Mononuclear cell (primary cell): ENCODE data around the gene CDH4. TPM values are rescaled to one million over a fixed set of nuclear protein-coding genes. Genes with fewer than 3 reads are reported as not detected.

Experiments used
- H3K27me3 ChIP-seq: 2 replicates; pipeline ENCODE4 v1.6.0; 2011; ENCODE audit warnings: low read length, control low read depth; ENCODE audit not compliant: insufficient read depth
- H3K4me1 ChIP-seq: 2 replicates; pipeline ENCODE4 v1.5.1; 2011; ENCODE audit warnings: mild to moderate bottlenecking, low read length, control low read depth; ENCODE audit not compliant: insufficient read depth
- H3K4me3 ChIP-seq: 2 replicates; pipeline ENCODE4 v1.5.1; 2011; ENCODE audit warnings: mild to moderate bottlenecking, low read length, moderate library complexity
- H3K9me3 ChIP-seq: 2 replicates; pipeline ENCODE4 v1.5.1; 2011; ENCODE audit warnings: low read depth, mild to moderate bottlenecking, control low read depth, low read length
- total RNA-seq: library from RNA; depleted of rRNA; stranded (reverse); fragments of >200 nt; gene quantifications from one replicate; pipeline ENCODE4 v1.2.3, GENCODE V29; 2012

CDH4 gene
- total RNA-seq, 1 donor, result under 0.01 TPM

DNA sequence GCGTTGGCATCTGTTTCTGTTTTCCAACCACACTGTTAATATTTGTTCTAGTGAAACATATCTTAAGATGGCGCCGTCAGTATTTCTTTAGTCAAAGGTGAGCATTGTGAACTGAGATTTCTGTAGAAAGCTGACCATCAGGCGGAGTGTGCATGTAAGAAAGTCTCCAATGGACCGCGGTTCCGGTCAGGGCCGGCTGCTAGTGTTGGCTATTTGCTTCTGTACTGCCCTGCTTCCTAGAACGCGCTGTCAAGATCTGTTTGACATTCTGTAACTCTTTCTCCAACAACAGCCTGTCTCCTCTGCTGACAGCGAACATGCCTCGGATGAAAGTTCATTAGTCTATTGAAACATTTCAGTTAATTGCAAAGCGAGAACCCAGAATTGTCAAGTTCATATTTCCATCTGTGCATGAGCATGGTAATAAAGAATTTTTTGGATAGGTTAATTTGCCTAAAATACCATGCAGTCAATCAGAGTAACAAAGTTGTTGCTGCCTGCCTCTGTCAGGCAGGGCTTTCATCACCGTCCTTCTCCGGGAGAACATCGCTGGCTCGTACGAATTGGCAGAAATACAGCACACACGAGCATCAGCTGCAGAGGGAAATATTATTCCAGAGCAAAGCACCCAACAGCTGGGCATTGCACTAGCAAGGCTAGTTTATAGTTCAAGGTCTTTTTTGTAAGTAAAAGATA, 369.1 kb downstream of the CDH4 start:
- H3K9me3 ChIP-seq, result no peaks in the 10 kb centered on the region
- H3K27me3 ChIP-seq, result no peaks in the 10 kb centered on the region
- H3K4me3 ChIP-seq, result no peak overlapping the region
- no peaks in the 10 kb centered on the region for H3K4me1 ChIP-seq

DNA sequence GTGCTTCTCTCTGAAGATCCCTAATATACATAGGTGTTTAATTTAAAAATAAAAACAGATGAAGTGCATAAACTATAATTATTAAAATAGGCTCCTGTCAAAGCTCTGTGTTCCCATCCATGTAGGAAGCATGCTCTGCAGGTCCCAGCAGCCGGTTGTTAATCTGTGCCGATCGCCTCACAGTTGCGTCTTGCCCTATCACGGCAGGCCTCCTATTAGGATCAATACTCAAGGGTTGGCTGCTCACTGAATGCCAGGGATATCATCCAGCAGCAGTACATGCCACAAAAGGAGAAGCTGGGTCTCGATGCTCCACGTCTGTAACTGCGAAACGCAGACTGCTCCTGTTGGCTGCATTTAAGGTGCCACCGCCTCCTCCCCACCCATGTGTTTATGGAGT, 369.8 kb downstream of the CDH4 start:
- Histone ChIP-seq H3K4me3 (no peak overlapping the region), H3K4me1 (no peaks in the 10 kb centered on the region), H3K9me3 (no peaks in the 10 kb centered on the region), H3K27me3 (no peaks in the 10 kb centered on the region)

DNA sequence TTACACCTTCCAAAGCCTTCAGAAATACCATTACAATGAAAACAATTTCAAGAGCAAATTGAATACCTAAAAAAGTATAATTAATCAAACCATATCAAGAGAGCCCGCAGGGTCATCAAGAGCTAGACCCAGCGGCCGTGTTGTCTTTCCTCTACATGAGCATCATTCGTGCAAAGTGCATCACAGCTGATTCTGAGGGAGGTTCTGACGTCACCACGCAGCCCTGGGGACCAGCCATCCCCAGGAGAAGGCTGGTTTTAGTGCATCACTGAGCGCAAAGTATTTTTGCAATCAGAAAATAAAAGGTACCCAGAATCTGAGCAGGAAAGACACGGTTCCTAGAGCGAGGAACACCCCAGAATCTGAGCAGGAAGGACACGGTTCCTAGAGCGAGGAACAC, 371.4 kb downstream of the CDH4 start:
- H3K4me1 ChIP-seq, result no peaks in the 10 kb centered on the region
- H3K27me3 ChIP-seq, result no peaks in the 10 kb centered on the region
- no peak overlapping the region for H3K4me3 ChIP-seq
- no peaks in the 10 kb centered on the region for H3K9me3 ChIP-seq

DNA sequence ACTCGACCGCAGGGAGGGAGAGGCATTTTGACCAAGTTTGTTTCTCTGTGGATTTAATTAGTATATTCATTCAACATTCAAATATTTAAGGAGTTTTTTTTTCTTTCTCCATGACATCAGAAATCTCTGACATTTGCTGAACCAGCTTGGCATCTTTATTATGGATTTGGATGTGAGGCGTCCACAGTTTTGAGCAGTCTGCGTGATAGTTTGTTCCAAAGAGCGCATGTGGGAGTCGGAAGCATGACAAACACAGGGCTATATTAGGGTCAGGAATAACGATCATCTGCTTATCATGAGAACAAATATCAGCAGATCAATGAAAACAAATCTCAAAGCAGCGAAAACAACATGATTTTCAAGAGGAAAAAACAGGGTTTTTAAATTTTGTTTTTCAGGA, 373.2 kb downstream of the CDH4 start:
- Histone ChIP-seq H3K4me3 (no peak overlapping the region), H3K27me3 (no peaks in the 10 kb centered on the region), H3K9me3 (no peaks in the 10 kb centered on the region), H3K4me1 (no peaks in the 10 kb centered on the region)

DNA sequence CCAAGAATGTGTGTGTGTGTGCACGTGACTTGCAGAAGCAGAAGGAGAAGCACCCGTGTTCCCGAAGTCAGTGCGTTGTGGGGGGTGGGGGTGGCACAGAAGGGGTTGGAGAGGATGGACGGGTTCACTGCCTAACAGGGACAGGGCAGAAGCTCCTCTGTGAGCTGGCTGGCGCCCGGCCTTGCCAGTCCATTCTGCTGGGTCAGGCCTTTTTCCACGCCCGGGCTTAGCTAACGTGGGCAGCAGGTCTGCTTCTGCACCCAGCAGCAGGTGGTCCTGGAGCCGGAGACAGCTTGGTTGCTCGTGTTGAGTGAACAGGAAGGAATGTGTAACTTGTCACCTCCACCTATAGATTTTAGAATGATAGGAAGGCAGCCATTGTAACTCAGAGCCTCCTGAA, 374.4 kb downstream of the CDH4 start:
- no peaks in the 10 kb centered on the region for H3K9me3 ChIP-seq
- no peaks in the 10 kb centered on the region for H3K27me3 ChIP-seq
- no peak overlapping the region for H3K4me3 ChIP-seq

DNA sequence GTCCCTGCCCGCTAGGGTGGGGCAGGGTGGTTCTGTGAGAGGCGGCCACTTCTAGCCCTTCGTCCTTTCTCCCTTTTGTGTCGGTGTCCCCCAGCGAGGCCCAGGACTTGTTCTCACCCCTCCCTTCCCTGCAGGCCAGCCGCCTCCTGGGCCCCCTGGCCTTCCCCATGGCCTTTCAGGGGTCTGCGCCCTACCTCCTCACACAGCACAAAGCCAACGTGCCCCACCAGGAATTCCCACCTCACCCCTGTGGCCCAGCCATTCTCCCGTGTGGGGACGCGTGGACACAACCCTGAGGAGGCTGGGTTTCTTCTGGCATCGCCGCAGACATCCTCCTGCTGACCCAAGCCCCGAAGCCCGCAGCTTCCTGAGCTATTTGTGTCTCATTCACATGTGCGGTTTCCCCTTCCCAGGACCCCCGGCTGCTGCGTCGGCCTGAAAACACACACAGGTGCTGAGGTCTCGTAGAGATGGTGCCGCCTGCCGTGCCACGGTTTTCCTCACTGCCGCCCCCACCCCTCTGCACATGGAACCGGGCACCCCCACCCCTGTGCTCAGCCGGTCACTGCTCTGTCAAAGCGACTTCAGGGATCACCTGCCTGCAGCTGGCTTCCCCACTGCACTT, 375.8 kb downstream of the CDH4 start:
- H3K9me3 ChIP-seq, result no peaks in the 10 kb centered on the region
- H3K4me3 ChIP-seq, result no peak overlapping the region
- no peaks in the 10 kb centered on the region for H3K27me3 ChIP-seq
- no peaks in the 10 kb centered on the region for H3K4me1 ChIP-seq

More for the DNA sequence above, 374.4 kb downstream of the CDH4 start:
- no peaks in the 10 kb centered on the region for H3K4me1 ChIP-seq

DNA sequence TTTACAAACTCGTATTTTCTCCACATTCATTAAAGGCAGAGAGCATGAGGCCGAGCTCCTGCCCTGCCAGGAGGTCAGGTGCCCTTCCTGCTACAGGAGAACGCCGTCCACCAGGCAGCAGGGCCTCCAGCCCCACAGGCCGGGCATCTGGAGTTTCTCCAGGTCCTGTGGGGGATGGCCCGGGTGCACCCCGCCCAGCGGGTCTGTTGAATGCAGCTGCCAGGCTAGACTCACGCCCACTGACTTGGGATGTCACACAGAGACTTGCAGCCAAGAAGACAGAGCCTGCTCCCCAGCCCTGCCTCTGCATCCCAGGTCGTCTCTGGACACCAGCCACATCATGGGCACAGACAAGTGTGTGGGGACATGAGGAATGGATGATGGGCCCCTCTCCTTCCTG, 376.4 kb downstream of the CDH4 start:
- no peak overlapping the region for H3K4me3 ChIP-seq
- H3K27me3 ChIP-seq, result no peaks in the 10 kb centered on the region
- no peaks in the 10 kb centered on the region for H3K9me3 ChIP-seq
- no peaks in the 10 kb centered on the region for H3K4me1 ChIP-seq

DNA sequence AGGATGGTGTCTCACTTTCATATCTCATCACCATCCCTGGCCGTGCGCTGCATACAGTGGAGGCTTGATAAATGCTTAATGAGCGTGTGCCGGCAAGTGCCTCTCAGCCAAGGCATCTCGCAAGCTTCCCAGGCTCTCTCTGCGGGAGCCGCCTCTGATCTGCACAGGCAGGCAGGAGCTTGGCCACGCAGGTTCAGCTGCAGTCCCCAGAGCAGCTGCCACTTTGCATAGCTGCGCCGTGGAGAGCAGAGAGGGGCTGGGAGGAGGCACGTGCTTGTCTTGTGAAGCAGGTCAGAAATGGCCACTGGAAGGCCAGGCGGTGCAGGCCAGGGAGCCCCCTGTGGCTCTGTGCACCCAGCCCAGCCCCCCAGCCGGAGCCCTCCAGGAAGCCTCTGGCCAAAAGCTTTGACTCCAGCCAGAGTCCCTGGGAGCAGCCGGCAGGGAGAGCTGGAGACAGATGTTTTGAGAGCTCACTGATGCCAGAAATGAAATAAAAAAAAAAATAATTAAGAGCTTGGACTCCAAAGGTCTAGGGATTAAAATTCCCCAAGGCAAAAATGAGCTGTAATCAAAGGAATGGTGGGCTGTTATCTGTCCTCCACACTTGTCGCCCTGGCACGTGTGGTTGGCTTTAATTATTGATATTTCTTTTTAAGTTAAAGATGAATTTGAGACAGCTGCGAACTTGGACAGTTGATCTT, 377.0 kb downstream of the CDH4 start:
- Histone ChIP-seq H3K4me1 (no peaks in the 10 kb centered on the region), H3K4me3 (no peak overlapping the region), H3K9me3 (no peaks in the 10 kb centered on the region), H3K27me3 (no peaks in the 10 kb centered on the region)

DNA sequence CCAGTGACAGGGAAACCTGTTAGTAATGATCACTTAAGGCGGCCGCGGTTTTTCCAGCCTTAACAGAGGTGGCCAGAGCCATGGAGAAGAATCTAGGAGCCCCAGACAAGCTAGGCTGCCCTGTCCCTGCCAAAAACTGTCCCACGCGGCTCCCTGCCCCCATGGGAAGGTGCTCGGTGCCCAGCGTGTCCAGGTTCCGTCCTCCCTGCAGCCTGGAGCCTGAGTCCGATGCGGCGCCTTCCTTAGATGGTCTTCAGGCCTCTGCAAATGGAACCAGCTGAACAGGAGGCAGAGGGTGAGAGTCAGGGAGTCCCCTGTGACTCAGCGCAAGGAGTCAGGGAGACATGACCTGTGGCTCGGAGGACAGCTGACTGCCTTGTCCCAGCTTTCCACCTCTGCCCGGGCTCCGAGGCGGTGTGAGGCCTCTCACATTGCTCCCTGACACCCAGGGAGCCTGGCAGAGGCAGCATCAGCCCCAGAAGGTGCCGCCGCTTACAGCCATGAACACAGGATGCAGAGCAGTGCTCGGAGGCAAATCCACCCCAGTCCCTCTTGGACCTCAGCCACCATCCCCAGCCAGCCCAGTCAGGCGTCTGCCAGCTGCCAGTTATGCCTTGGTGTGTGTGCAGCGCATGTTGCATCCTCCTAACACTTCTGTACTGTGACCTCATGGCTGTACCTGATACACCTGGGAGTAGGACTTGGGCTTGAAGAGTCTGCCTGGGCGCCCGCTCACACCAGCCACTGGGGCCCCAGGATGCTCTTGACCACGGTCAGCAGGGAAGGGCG, 377.7 kb downstream of the CDH4 start:
- Histone ChIP-seq H3K9me3 (no peaks in the 10 kb centered on the region), H3K4me3 (no peak overlapping the region), H3K4me1 (no peaks in the 10 kb centered on the region), H3K27me3 (no peaks in the 10 kb centered on the region)

DNA sequence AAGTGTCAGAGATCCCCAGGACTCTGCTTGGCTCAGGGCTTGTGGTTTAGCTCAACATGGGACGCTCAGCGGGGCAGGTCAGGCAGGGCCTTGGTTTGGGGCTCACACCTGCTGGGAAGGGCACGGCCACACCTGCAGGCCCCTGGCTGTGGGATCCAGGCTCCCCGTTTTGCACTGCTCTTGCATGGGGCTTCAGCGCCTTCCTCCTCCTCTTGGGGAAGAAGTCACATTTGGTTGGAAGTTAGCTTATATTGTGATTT, 378.3 kb downstream of the CDH4 start:
- H3K9me3 ChIP-seq, result no peaks in the 10 kb centered on the region
- H3K27me3 ChIP-seq, result no peaks in the 10 kb centered on the region
- no peaks in the 10 kb centered on the region for H3K4me1 ChIP-seq
- H3K4me3 ChIP-seq, result no peak overlapping the region

DNA sequence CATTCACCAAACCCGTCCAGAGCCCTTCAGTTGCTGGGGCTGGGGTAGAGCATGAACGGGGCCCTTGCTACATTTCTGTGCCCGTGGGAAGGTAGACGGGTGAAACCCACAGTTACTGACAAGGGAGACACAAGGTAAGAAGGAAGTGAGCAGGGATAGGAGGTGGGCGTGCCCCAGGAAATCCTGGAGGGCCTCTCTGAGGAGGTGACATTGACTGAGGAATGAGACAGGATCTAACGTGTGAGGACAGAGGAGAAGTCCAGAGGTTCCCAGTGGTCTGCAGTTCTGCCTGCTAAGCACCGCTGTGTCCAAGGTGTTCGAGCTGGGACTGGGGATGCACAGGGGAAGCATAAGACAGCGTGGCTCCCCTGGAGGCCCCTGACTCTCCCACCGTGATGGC, 378.8 kb downstream of the CDH4 start:
- Histone ChIP-seq H3K4me3 (no peak overlapping the region), H3K27me3 (no peaks in the 10 kb centered on the region), H3K9me3 (no peaks in the 10 kb centered on the region), H3K4me1 (no peaks in the 10 kb centered on the region)

DNA sequence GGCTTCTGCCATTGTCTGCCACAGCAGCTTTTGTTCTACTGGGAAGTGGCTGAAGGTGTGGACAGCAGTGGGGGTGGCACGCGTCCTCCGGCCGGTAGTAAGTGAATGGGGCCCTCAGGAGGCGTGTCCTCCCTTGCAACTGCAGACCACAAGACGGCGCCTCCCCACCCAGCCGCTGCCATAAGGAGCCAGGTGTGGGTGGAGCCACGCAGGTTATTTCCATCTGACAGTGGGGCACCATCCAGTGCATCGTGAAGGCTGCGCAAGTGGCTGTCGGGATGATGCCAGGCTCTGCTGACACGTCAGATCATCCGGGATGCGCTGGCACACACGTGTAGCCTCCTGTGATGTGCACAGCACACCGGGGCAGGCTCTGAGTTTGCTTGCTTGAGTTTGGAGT, 379.7 kb downstream of the CDH4 start:
- Histone ChIP-seq H3K4me1 (no peaks in the 10 kb centered on the region), H3K27me3 (no peaks in the 10 kb centered on the region), H3K9me3 (no peaks in the 10 kb centered on the region)

DNA sequence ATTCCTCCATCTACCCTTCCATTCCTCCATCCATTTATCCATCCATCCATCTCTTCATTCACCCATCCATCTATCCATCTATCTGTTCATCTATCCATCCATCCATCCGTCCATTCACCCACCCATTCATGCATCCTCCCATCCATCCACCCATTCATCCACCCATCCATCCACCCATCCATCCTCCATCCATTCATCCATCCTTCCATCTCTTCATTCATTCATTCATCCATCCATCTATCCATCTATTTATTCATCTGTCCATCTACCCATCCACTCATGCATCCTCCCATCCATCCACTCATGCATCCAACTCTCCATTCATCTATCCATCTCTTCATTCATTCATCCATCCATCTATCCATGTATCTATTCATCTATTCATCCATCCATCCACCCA, 380.9 kb downstream of the CDH4 start:
- H3K9me3 ChIP-seq, result no peaks in the 10 kb centered on the region
- H3K4me3 ChIP-seq, result no peak overlapping the region
- no peaks in the 10 kb centered on the region for H3K27me3 ChIP-seq
- no peaks in the 10 kb centered on the region for H3K4me1 ChIP-seq

More for the DNA sequence above, 379.7 kb downstream of the CDH4 start:
- no peak overlapping the region for H3K4me3 ChIP-seq

DNA sequence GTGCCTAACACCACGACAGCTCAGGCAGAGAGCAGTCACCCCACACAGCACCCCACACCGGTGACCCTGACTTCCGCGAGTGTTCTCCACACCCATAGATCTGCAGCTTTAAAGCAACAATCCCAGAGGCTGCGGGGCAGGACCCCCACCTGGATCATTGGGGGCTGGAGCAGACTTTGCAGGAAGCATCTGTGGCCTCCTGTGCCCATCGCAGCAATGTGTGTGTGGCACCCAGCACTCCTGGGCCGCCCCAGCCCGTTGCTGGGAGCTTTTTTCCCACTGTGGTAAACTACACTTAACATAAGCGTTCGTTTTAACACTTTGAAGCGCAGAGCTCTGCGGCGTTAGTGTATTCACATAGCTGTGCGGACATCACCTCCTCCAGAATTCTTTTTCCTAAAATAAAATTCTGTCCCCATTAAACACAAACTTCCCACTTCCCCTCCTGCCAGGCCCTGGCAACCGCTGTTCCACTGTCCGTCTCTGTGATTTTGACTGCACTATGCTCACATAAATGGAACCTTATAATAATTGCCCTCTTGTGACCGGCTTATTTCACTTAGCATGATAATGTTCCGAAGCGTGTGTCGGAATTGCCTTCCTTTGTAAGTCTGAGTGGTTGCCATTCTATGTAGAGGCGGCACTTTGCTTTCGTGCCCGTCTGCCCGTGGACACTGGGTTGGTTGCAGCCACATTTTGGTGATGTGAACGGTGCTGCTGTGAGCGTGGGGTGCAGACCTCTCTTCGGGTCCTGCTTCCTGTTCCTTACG, 382.5 kb downstream of the CDH4 start:
- H3K9me3 ChIP-seq, result no peaks in the 10 kb centered on the region
- H3K4me3 ChIP-seq, result no peak overlapping the region
- H3K27me3 ChIP-seq, result no peaks in the 10 kb centered on the region
- H3K4me1 ChIP-seq, result no peaks in the 10 kb centered on the region
